Testis (tissue), 2 donors: ENCODE data around the gene ADNP2.

ENCODE experiments used
- POLR2A ChIP-seq: fragments of 450-650 bp; IDR thresholded peaks from one replicate; pipeline ENCODE4 v1.6.1; 2017; ENCODE audit warnings: antibody characterized with exemption, mild to moderate bottlenecking, moderate library complexity
- TF ChIP-seq, protein P1 (sequence below), 3 experiments: fragments of 450-650 bp in 2 of 3; fragments of 200-600 bp in 1 of 3; sonication (generic) in 1 of 3; IDR thresholded peaks; one replicate each; pipeline ENCODE4 v1.5.1; 2016 to 2019; ENCODE audit warnings: antibody characterized with exemption in 3 of 3, mild to moderate bottlenecking in 2 of 3, moderate library complexity in 1 of 3

- TF ChIP-seq, protein P1, sequence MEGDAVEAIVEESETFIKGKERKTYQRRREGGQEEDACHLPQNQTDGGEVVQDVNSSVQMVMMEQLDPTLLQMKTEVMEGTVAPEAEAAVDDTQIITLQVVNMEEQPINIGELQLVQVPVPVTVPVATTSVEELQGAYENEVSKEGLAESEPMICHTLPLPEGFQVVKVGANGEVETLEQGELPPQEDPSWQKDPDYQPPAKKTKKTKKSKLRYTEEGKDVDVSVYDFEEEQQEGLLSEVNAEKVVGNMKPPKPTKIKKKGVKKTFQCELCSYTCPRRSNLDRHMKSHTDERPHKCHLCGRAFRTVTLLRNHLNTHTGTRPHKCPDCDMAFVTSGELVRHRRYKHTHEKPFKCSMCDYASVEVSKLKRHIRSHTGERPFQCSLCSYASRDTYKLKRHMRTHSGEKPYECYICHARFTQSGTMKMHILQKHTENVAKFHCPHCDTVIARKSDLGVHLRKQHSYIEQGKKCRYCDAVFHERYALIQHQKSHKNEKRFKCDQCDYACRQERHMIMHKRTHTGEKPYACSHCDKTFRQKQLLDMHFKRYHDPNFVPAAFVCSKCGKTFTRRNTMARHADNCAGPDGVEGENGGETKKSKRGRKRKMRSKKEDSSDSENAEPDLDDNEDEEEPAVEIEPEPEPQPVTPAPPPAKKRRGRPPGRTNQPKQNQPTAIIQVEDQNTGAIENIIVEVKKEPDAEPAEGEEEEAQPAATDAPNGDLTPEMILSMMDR (IDR thresholded peaks at IDR 0.05): no peak
- no peak for TF ChIP-seq POLR2A
Observed at GRCh38 chr18:80103231-80103630, 5.8 kb upstream of the ADNP2 start.
